GM23338 (cell line): ENCODE data around the gene UGT2B10.

ENCODE experiments used
- CREB1 ChIP-seq: fragments of 250-450 bp; sonication (Bioruptor Pico); IDR thresholded peaks from 2 replicates; pipeline ENCODE4 v1.5.0; 2020; ENCODE audit warnings: low read depth, mild to moderate bottlenecking, moderate library complexity
- CTCF ChIP-seq, 2 experiments: fragments of 200-600 bp in 1 of 2; sonication (generic) in 1 of 2; conservative IDR thresholded peaks; 2 replicates each; pipeline versions ENCODE4 v1.5.1 to v1.6.1; 2016 to 2017; ENCODE audit warnings: antibody characterized with exemption in 2 of 2, low read depth in 2 of 2, mild to moderate bottlenecking in 2 of 2, moderate library complexity in 1 of 2
- ETS1 ChIP-seq: IDR thresholded peaks from 2 replicates; pipeline ENCODE4 v1.6.1; 2016; ENCODE audit warnings: antibody characterized with exemption
- EZH2 ChIP-seq: fragments of 200-600 bp; sonication (generic); IDR thresholded peaks from one replicate; pipeline ENCODE4 v1.8.0; 2017; ENCODE audit warnings: antibody characterized with exemption, mild to moderate bottlenecking, low read depth; ENCODE audit not compliant: unreplicated experiment
- EZH2phosphoT487 ChIP-seq: fragments of 200-600 bp; sonication (generic); IDR thresholded peaks from one replicate; pipeline ENCODE4 v1.8.1; 2018; ENCODE audit warnings: antibody characterized with exemption; ENCODE audit not compliant: unreplicated experiment
- JUNB ChIP-seq: IDR thresholded peaks from one replicate; pipeline ENCODE4 v1.6.1; 2016; ENCODE audit warnings: antibody characterized with exemption; ENCODE audit not compliant: unreplicated experiment
- NANOG ChIP-seq: IDR thresholded peaks from 2 replicates; pipeline ENCODE4 v1.6.1; 2016; ENCODE audit warnings: antibody characterized with exemption, borderline replicate concordance
- POLR2AphosphoS5 ChIP-seq: IDR thresholded peaks from 2 replicates; pipeline ENCODE4 v1.6.1; 2016; ENCODE audit warnings: antibody characterized with exemption, low read depth
- REST ChIP-seq: IDR thresholded peaks from one replicate; pipeline ENCODE4 v1.6.1; 2018; ENCODE audit warnings: antibody characterized with exemption; ENCODE audit not compliant: unreplicated experiment

GRCh38 chr4:68831642-68832041, 15.8 kb downstream of the UGT2B10 start:
- TF ChIP-seq CTCF (conservative IDR thresholded peaks at IDR 0.05; ENCODE audit: low read depth in 2 of 2): no peak
- TF ChIP-seq EZH2phosphoT487: no peak
- TF ChIP-seq POLR2AphosphoS5: no peak
- no peak for TF ChIP-seq ETS1
- no peak for TF ChIP-seq REST
- TF ChIP-seq EZH2: no peak
- TF ChIP-seq NANOG: no peak
- TF ChIP-seq CREB1: no peak
- TF ChIP-seq JUNB: no peak
